Type B pancreatic cell (in vitro differentiated cells): ENCODE results near the gene SPTBN4. TPM values are rescaled to one million over a fixed set of nuclear protein-coding genes. Genes with fewer than 3 reads are reported as not detected.

Experiments used
- DNase-seq: peaks from one replicate; pipeline ENCODE4 v3.0.0; 2021; ENCODE audit warnings: mixed read lengths; ENCODE audit not compliant: unreplicated experiment; ENCODE audit errors: extremely low spot score
- H3K27ac Mint-ChIP-seq: 2 replicates; pipeline ENCODE4 v1.8.0; 2021; ENCODE audit warnings: mild to moderate bottlenecking, mixed read lengths
- H3K27me3 Mint-ChIP-seq: 2 replicates; pipeline ENCODE4 v1.8.0; 2021; ENCODE audit warnings: mixed read lengths
- H3K36me3 Mint-ChIP-seq: 2 replicates; pipeline ENCODE4 v1.8.0; 2021; ENCODE audit warnings: mixed read lengths
- H3K4me1 Mint-ChIP-seq: one replicate; pipeline ENCODE4 v1.8.0; 2021; ENCODE audit warnings: mixed read lengths; ENCODE audit not compliant: unreplicated experiment
- H3K4me3 Mint-ChIP-seq: 2 replicates; pipeline ENCODE4 v1.8.0; 2021; ENCODE audit warnings: mild to moderate bottlenecking, mixed read lengths
- H3K9me3 Mint-ChIP-seq: 2 replicates; pipeline ENCODE4 v1.8.0; 2021; ENCODE audit warnings: mixed read lengths
- total RNA-seq: library from RNA; stranded (reverse); gene quantifications from 2 replicates; pipeline ENCODE4 v1.2.1, GENCODE V29; 2021; ENCODE audit warnings: low replicate concordance
- TF ChIP-seq, protein P1 (sequence below): fragments of 200-600 bp; sonication (generic); conservative IDR thresholded peaks from 2 replicates; pipeline ENCODE4 v1.5.0; 2021; ENCODE audit warnings: antibody characterized with exemption, mild to moderate bottlenecking

The SPTBN4 gene
- total RNA-seq, 1 donor from 2014 or later = 2.6 TPM

DNA sequence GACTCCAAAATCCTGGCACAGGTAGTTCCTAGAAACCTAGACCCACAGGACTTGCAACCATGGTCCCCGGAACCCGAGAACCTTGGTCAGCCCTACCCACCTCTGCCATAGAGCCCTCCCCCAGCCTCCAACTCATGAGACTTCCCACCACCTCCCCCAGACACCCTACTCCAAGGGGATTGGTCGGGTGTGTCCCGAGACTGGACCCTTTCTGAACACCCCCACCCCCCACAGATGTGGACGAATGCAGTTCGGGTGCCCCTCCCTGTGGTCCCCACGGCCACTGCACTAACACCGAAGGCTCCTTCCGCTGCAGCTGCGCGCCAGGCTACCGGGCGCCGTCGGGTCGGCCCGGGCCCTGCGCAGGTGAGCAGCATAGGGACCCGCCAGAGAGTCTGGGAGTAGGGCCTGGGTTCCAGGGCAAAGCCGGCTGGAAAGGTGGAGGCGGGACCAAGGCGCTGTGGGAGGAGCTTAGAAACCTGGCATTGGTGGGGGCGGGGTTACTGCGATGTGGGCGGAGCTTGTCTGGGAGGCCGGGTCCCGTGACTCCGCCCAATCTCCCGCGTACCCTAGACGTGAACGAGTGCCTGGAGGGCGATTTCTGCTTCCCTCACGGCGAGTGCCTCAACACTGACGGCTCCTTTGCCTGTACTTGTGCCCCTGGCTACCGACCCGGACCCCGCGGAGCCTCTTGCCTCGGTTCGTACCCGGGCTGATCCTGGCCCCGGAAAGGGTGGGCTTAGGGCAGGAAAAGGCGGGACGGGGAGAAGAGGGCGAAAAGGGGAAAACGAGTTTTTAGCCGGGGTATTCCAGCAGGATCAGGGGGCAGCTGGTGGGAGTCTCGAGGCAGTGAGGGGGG lies 146.3 kb downstream of the SPTBN4 start:
- no peak for DNase-seq
- Mint-ChIP-seq H3K9me3 (no peaks in the 10 kb centered on the region), H3K36me3 (peaks cover 13% of the 10 kb centered on the region), H3K27ac (peak overlapping the region; percentile 74), H3K4me1 (peaks cover 16% of the 10 kb centered on the region), H3K4me3 (peak overlapping the region; percentile 91), H3K27me3 (peaks cover 43% of the 10 kb centered on the region)
- TF ChIP-seq, protein P1, sequence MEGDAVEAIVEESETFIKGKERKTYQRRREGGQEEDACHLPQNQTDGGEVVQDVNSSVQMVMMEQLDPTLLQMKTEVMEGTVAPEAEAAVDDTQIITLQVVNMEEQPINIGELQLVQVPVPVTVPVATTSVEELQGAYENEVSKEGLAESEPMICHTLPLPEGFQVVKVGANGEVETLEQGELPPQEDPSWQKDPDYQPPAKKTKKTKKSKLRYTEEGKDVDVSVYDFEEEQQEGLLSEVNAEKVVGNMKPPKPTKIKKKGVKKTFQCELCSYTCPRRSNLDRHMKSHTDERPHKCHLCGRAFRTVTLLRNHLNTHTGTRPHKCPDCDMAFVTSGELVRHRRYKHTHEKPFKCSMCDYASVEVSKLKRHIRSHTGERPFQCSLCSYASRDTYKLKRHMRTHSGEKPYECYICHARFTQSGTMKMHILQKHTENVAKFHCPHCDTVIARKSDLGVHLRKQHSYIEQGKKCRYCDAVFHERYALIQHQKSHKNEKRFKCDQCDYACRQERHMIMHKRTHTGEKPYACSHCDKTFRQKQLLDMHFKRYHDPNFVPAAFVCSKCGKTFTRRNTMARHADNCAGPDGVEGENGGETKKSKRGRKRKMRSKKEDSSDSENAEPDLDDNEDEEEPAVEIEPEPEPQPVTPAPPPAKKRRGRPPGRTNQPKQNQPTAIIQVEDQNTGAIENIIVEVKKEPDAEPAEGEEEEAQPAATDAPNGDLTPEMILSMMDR = no peak

DNA sequence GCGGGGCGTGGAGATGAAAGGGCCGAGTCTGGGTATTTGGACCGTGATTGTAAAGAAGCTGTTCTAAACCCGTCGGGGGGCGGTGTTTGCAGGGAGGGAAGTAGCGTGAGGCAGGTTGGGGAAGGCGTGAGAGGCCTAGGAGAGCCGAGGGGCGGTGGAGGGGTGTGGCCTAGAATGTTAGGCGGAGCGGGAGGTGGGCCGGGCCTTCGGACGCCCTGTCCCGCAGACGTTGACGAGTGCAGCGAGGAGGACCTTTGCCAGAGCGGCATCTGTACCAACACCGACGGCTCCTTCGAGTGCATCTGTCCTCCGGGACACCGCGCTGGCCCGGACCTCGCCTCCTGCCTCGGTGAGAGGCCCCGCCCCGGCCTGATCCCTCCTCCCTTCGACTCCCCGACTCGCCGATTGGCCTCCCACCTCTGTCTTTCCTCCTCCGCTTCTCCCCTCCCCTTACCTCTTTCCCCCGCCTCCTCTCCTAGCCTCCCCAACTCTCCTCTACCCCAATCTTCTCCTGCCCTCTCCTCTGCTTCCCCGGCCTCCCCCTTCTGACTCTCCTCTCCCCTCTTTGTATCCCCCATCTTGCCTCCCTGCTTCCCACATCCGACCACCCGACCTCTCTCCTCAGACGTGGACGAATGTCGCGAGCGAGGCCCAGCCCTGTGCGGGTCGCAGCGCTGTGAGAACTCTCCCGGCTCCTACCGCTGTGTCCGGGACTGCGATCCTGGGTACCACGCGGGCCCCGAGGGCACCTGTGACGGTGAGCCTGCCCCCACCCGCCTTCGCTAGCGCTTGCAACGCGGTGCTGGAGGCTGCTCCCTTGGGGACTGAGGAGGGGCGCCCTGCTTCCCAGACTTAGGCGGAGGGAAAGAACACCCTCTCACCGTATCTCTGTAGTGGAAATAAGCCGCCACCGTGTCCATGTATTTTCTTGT lies 147.2 kb downstream of the SPTBN4 start:
- TF ChIP-seq, protein P1 = no peak
- H3K9me3 Mint-ChIP-seq = no peaks in the 10 kb centered on the region
- peaks cover 16% of the 10 kb centered on the region for H3K4me1 Mint-ChIP-seq
- H3K27me3 Mint-ChIP-seq = peaks cover 37% of the 10 kb centered on the region
- H3K36me3 Mint-ChIP-seq = peaks cover 13% of the 10 kb centered on the region
- no peak for DNase-seq
- H3K27ac Mint-ChIP-seq = peak overlapping the region; percentile 74
- peak overlapping the region; percentile 91 for H3K4me3 Mint-ChIP-seq

DNA sequence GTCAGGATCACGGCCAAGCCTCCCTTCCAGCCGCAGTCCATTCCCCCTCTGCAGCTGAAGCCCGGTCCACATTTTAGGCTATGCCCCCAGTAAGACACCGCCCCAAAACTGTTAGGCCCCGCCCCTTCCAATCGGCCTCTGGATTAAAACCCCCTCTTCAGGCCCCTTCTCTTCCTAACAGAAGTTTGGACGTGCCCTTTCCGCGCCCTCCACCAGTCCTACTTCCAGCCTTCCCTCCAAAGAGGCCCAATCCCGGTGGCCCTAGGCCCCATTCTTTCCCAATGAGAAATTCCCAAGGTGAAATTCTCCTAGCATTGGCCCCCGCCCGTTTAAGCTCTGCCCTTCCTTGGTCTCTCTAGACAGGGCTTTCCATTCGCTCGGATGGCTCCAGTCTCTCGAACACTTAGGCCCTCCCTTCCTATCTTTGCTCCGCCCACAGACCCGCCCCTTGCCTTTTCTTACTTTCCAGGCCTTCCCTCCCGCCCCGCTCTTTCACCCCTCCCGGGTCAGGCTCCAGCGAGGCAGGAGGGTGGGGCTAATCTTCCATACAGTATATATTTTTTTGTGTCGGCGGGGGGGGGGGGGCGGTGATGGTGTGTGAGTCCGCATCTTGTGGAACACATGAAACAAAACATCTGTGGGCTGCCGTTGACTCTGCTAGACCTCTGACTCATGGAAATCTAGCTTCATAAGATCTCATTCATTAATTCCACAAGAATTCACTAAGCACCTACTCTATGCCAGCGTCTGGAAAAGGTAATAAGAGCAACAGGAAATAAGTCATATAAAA lies 148.0 kb downstream of the SPTBN4 start:
- H3K36me3 Mint-ChIP-seq = peaks cover 20% of the 10 kb centered on the region
- H3K27ac Mint-ChIP-seq = peak overlapping the region; percentile 74

DNA sequence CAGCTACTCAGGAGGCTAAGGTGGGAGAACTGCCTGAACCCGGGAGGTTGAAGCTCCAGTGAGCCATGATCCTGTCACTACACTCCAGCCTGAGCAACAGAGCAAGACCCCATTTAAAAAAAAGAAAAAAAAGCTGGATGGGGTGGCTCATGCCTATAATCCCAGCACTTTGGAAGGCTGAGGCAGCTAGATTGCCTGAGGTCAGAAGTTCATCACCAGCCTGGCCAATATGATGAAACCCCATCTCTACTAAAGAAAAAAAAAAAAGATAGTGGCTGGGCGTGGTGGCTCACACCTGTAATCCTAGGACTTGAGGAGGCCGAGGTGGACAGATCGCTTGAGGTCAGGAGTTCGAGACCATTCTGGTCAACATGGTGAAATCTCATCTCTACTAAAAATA lies 149.4 kb downstream of the SPTBN4 start:
- no peaks in the 10 kb centered on the region for H3K9me3 Mint-ChIP-seq
- H3K4me3 Mint-ChIP-seq = no peak overlapping the region
- no peak for DNase-seq
- TF ChIP-seq, protein P1 = no peak
- peaks cover 19% of the 10 kb centered on the region for H3K36me3 Mint-ChIP-seq
- peaks cover 9% of the 10 kb centered on the region for H3K4me1 Mint-ChIP-seq
- H3K27ac Mint-ChIP-seq = no peak overlapping the region
- peaks cover 21% of the 10 kb centered on the region for H3K27me3 Mint-ChIP-seq

More for the DNA sequence above, 148.0 kb downstream of the SPTBN4 start:
- H3K4me1 Mint-ChIP-seq = peaks cover 16% of the 10 kb centered on the region
- no peak for DNase-seq
- TF ChIP-seq, protein P1 = no peak
- peak overlapping the region; percentile 91 for H3K4me3 Mint-ChIP-seq
- peaks cover 34% of the 10 kb centered on the region for H3K27me3 Mint-ChIP-seq
- H3K9me3 Mint-ChIP-seq = no peaks in the 10 kb centered on the region

DNA sequence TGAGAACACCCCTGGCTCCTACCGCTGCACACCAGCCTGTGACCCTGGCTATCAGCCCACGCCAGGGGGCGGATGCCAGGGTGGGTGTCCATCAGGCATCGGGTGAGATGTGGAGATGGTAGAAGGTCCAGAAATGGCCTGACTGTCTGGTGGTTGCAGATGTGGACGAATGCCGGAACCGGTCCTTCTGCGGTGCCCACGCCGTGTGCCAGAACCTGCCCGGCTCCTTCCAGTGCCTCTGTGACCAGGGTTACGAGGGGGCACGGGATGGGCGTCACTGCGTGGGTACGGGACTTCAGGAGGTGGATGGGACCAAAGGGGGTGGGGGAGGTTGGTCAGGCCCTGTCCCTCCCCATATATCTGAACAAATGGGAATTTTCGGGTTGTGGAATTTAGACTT lies 150.1 kb downstream of the SPTBN4 start:
- Mint-ChIP-seq H3K4me1 (peaks cover 9% of the 10 kb centered on the region), H3K36me3 (peaks cover 21% of the 10 kb centered on the region), H3K9me3 (no peaks in the 10 kb centered on the region), H3K27ac (no peak overlapping the region), H3K27me3 (peaks cover 18% of the 10 kb centered on the region), H3K4me3 (no peak overlapping the region)
- DNase-seq = no peak
- TF ChIP-seq, protein P1 = no peak
